DMS153 (cell line): ENCODE results near the gene TLR5.
"Not testable (repeated sequence)": the region's sequence is repeated elsewhere in the genome, so short reads cannot be mapped to it uniquely, and the experiment has no call there.

ENCODE experiments used
- DNase-seq: peaks from one replicate; lab custom pipeline; 2025; lab: John Stamatoyannopoulos, UW

The TLR5 gene

GRCh38 chr1:223142795-223143536 is at the start of gene TLR5:
TLR5 (minus strand) TSS chr1:223143248; CDS start chr1:223113031, 30,217 bp downstream.
- DNase-seq, result peak; percentile 85

GRCh38 chr1:223189903-223190724 is 47.1 kb upstream of the TLR5 start:
- no peak for DNase-seq

- no peak for DNase-seq
Measured at GRCh38 chr1:223189525-223189902, 46.5 kb upstream of the TLR5 start.

- DNase-seq, result no peak
Measured at GRCh38 chr1:223188618-223189356, 45.7 kb upstream of the TLR5 start.

- DNase-seq, result no peak
Measured at GRCh38 chr1:223186800-223187199, 43.8 kb upstream of the TLR5 start.

- no peak for DNase-seq
Measured at GRCh38 chr1:223183268-223183862, 40.3 kb upstream of the TLR5 start.

GRCh38 chr1:223180731-223181321 is 37.8 kb upstream of the TLR5 start:
- no peak for DNase-seq

- no peak for DNase-seq
Measured at GRCh38 chr1:223179786-223180185, 36.7 kb upstream of the TLR5 start.

- no peak for DNase-seq
Measured at GRCh38 chr1:223179280-223179679, 36.2 kb upstream of the TLR5 start.

- no peak for DNase-seq
Measured at GRCh38 chr1:223177681-223178080, 34.6 kb upstream of the TLR5 start.

- no peak for DNase-seq
Measured at GRCh38 chr1:223176437-223176836, 33.4 kb upstream of the TLR5 start.

- no peak for DNase-seq
Measured at GRCh38 chr1:223175633-223176032, 32.6 kb upstream of the TLR5 start.

GRCh38 chr1:223175032-223175431 is 32.0 kb upstream of the TLR5 start:
- peak; percentile 18 for DNase-seq

GRCh38 chr1:223169458-223169857 is 26.4 kb upstream of the TLR5 start:
- not testable (repeated sequence) for DNase-seq

- DNase-seq, result no peak
Measured at GRCh38 chr1:223161321-223161720, 18.3 kb upstream of the TLR5 start.

- no peak for DNase-seq
Measured at GRCh38 chr1:223156343-223156742, 13.3 kb upstream of the TLR5 start.

- no peak for DNase-seq
Measured at GRCh38 chr1:223155153-223155552, 12.1 kb upstream of the TLR5 start.

- DNase-seq, result no peak
Measured at GRCh38 chr1:223153177-223154119, 10.4 kb upstream of the TLR5 start.

- DNase-seq, result no peak
Measured at GRCh38 chr1:223152399-223152798, 9.4 kb upstream of the TLR5 start.

- DNase-seq, result no peak
Measured at GRCh38 chr1:223150443-223150842, 7.4 kb upstream of the TLR5 start.

GRCh38 chr1:223147873-223148272 is 4.8 kb upstream of the TLR5 start:
- DNase-seq, result no peak
